ENCODE data around the gene NUP214. TPM values are rescaled to one million over a fixed set of nuclear protein-coding genes. Genes with fewer than 3 reads are reported as not detected.

Gene NUP214
- polyA plus RNA-seq, 1 of the 3 experiments (the other 2 are of a cell fraction): 8.0 TPM

DNA sequence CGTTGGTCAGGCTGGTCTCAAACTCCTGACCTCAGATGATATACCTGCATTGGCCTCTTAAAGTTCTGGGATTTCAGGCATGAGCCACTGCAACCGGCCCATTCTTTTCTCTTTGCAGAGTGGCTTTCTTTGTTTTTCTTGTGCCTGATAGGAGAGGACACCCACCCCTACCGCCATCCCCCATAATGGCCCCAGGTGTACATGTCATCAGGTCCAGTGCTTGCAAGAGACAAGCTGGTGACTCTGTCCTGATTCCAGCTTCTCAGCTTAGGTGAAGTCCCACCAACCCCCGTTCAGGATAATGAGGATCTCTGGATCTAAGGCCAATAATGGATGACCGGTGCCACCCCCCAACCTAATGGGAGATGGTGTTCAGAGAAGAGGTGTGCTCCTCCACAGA, 31.4 kb upstream of the NUP214 start:
- H3K27ac ChIP-seq (ENCODE audit: low read depth in 2 of 2, low read length in 1 of 2): no peak overlapping the region
- peaks cover 0 to 24% of the 10 kb centered on the region in 2 experiments; a peak in 1 of 4 replicates for H3K4me1 ChIP-seq (ENCODE audit: control insufficient read depth in 1 of 2, insufficient read depth in 2 of 2, low read depth in 1 of 2, low read length in 1 of 2)
- POLR2A ChIA-PET: no interaction called here
- H3K4me3 ChIP-seq (ENCODE audit: low read depth in 2 of 2, low read length in 1 of 2): no peak overlapping the region
- no peaks in the 10 kb centered on the region for H3F3A ChIP-seq (replicated peaks; ENCODE audit: insufficient read depth)
- no peak overlapping the region for H3K4me2 ChIP-seq
- no peak overlapping the region for H2AFZ ChIP-seq (ENCODE audit: low read depth)
- no peaks in the 10 kb centered on the region for H3K36me3 ChIP-seq (replicated peaks in 1 of 2; ENCODE audit: control insufficient read depth in 1 of 2, insufficient read depth in 2 of 2, low read length in 1 of 2)
- DNase-seq: no peak
- 67% methylated on average over 5 of the region's 5 CpGs for WGBS (ENCODE audit: low lambda C conversion rate)
- no peaks in the 10 kb centered on the region for H3K79me2 ChIP-seq (ENCODE audit: insufficient read depth)
- H3K9me2 ChIP-seq: no peaks in the 10 kb centered on the region
- no peak overlapping the region for H3K9ac ChIP-seq
- H4K20me1 ChIP-seq (ENCODE audit: insufficient read depth): no peaks in the 10 kb centered on the region
- peaks cover 27% of the 10 kb centered on the region for H3K27me3 ChIP-seq (ENCODE audit: insufficient read depth)
- no peaks in the 10 kb centered on the region for H3K9me3 ChIP-seq
- CTCF ChIA-PET: interaction anchor here (0.6 to 3.2 kb wide), 5 partner anchors 8 to 242 kb away, joined by 3 to 15 read pairs (median 5); no protein-coding TSS in a partner anchor
- TF ChIP-seq RFX5 (IDR thresholded peaks at IDR 0.05; ENCODE audit: low read length) (no peak), NFIC (IDR thresholded peaks at IDR 0.05; ENCODE audit: borderline replicate concordance) (no peak), REST (IDR thresholded peaks at IDR 0.05; ENCODE audit: low read depth, low read length) (no peak)

DNA sequence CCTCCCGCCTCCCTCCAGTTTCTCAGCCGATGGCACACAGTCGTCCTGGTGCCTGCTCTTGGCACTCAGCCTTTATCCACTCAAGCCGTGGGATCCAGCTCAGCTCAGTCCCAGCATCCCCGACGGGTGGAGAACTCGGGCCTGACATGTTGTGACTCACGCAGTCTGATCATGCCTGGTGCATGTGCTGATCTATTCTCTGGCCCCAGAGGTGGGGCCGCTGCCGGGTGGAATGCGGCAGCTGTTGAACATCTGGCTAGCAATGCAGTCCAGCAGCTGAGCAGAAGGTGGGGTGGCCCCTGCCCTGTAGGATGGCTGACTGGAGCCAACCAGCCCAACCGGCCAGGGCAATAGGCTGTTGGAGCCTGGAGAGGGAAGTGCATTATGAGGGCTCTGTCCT, 30.8 kb upstream of the NUP214 start:
- WGBS (ENCODE audit: low lambda C conversion rate): 68% methylated on average over 4 of the region's 12 CpGs
- no peak overlapping the region for H3K27ac ChIP-seq (ENCODE audit: low read depth in 2 of 2, low read length in 1 of 2)
- peaks cover 0 to 24% of the 10 kb centered on the region in 2 experiments; a peak in 1 of 4 replicates for H3K4me1 ChIP-seq (ENCODE audit: control insufficient read depth in 1 of 2, insufficient read depth in 2 of 2, low read depth in 1 of 2, low read length in 1 of 2)
- H3K4me2 ChIP-seq: no peak overlapping the region
- peaks cover 27% of the 10 kb centered on the region for H3K27me3 ChIP-seq (ENCODE audit: insufficient read depth)
- no peaks in the 10 kb centered on the region for H3K9me3 ChIP-seq
- no peaks in the 10 kb centered on the region for H3K36me3 ChIP-seq (replicated peaks in 1 of 2; ENCODE audit: control insufficient read depth in 1 of 2, insufficient read depth in 2 of 2, low read length in 1 of 2)
- CTCF ChIA-PET: interaction anchor here (0.6 to 3.2 kb wide), 5 partner anchors 9 to 242 kb away, joined by 3 to 15 read pairs (median 5); no protein-coding TSS in a partner anchor
- no peaks in the 10 kb centered on the region for H3K79me2 ChIP-seq (ENCODE audit: insufficient read depth)
- no peak overlapping the region for H2AFZ ChIP-seq (ENCODE audit: low read depth)
- no peaks in the 10 kb centered on the region for H3F3A ChIP-seq (replicated peaks; ENCODE audit: insufficient read depth)
- H4K20me1 ChIP-seq (ENCODE audit: insufficient read depth): no peaks in the 10 kb centered on the region
- no peak overlapping the region for H3K9ac ChIP-seq
- H3K9me2 ChIP-seq: no peaks in the 10 kb centered on the region
- no peak overlapping the region for H3K4me3 ChIP-seq (ENCODE audit: low read depth in 2 of 2, low read length in 1 of 2)
- POLR2A ChIA-PET: no interaction called here
- no peak for DNase-seq
- no peak for TF ChIP-seq USF1 (IDR thresholded peaks at IDR 0.05; ENCODE audit: borderline replicate concordance, low read depth)
- TF ChIP-seq, protein P1, sequence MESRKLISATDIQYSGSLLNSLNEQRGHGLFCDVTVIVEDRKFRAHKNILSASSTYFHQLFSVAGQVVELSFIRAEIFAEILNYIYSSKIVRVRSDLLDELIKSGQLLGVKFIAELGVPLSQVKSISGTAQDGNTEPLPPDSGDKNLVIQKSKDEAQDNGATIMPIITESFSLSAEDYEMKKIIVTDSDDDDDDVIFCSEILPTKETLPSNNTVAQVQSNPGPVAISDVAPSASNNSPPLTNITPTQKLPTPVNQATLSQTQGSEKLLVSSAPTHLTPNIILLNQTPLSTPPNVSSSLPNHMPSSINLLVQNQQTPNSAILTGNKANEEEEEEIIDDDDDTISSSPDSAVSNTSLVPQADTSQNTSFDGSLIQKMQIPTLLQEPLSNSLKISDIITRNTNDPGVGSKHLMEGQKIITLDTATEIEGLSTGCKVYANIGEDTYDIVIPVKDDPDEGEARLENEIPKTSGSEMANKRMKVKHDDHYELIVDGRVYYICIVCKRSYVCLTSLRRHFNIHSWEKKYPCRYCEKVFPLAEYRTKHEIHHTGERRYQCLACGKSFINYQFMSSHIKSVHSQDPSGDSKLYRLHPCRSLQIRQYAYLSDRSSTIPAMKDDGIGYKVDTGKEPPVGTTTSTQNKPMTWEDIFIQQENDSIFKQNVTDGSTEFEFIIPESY (IDR thresholded peaks at IDR 0.05; ENCODE audit: borderline replicate concordance, low read depth): no peak
- TF ChIP-seq TAF1 (IDR thresholded peaks at IDR 0.05; ENCODE audit: borderline replicate concordance, low read depth, low read length): no peak
- no peak for TF ChIP-seq USF2 (IDR thresholded peaks at IDR 0.05; ENCODE audit: borderline replicate concordance, low read depth, low read length)
- TF ChIP-seq SMC3 (IDR thresholded peaks at IDR 0.05; ENCODE audit: low read depth, low read length): no peak
- TF ChIP-seq FOSL2 (IDR thresholded peaks at IDR 0.05; ENCODE audit: borderline replicate concordance, low read depth): no peak
- no peak for TF ChIP-seq JUND (IDR thresholded peaks at IDR 0.05)
- no peak for TF ChIP-seq RXRA (IDR thresholded peaks at IDR 0.05; ENCODE audit: borderline replicate concordance, low read depth)
- no peak for TF ChIP-seq TEAD4 (IDR thresholded peaks at IDR 0.05; ENCODE audit: borderline replicate concordance, insufficient read depth)
- no peak for TF ChIP-seq POLR2AphosphoS5 (IDR thresholded peaks at IDR 0.05; ENCODE audit: low read depth, low read length)
- no peak for TF ChIP-seq CTCF (IDR thresholded peaks at IDR 0.05)
- TF ChIP-seq ELF1 (IDR thresholded peaks at IDR 0.05): no peak
- TF ChIP-seq GATA2 (CRISPR knock-in tag; IDR thresholded peaks at IDR 0.05): no peak
- TF ChIP-seq, protein P2, sequence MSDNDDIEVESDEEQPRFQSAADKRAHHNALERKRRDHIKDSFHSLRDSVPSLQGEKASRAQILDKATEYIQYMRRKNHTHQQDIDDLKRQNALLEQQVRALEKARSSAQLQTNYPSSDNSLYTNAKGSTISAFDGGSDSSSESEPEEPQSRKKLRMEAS (IDR thresholded peaks at IDR 0.05; ENCODE audit: low read depth): no peak
- TF ChIP-seq FOXJ3 (CRISPR knock-in tag; IDR thresholded peaks at IDR 0.05): no peak

Data from SK-N-SH (cell line).